ENCODE measurements around the gene SAMSN1. TPM values are rescaled to one million over a fixed set of nuclear protein-coding genes. Genes with fewer than 3 reads are reported as not detected.

Gene SAMSN1
- total RNA-seq, 4 donors from 2014 or later = 1.3 to 7.4 (median 1.9) TPM

- DNase-seq = no peak
- no peak for TF ChIP-seq POLR2A (IDR thresholded peaks at IDR 0.05)
- TF ChIP-seq, protein P1, sequence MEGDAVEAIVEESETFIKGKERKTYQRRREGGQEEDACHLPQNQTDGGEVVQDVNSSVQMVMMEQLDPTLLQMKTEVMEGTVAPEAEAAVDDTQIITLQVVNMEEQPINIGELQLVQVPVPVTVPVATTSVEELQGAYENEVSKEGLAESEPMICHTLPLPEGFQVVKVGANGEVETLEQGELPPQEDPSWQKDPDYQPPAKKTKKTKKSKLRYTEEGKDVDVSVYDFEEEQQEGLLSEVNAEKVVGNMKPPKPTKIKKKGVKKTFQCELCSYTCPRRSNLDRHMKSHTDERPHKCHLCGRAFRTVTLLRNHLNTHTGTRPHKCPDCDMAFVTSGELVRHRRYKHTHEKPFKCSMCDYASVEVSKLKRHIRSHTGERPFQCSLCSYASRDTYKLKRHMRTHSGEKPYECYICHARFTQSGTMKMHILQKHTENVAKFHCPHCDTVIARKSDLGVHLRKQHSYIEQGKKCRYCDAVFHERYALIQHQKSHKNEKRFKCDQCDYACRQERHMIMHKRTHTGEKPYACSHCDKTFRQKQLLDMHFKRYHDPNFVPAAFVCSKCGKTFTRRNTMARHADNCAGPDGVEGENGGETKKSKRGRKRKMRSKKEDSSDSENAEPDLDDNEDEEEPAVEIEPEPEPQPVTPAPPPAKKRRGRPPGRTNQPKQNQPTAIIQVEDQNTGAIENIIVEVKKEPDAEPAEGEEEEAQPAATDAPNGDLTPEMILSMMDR (IDR thresholded peaks at IDR 0.05) = no peak
- Histone ChIP-seq H3K27ac (no peak overlapping the region), H3K9me3 (no peaks in the 10 kb centered on the region), H3K36me3 (no peaks in the 10 kb centered on the region), H3K27me3 (no peaks in the 10 kb centered on the region), H3K4me1 (no peaks in the 10 kb centered on the region), H3K4me3 (replicated peaks in 1 of 3) (no peak overlapping the region)
- intact Hi-C loops (cut with DNase I) = no loop called here
- WGBS, 2 donors = 58 to 60% methylated on average over 2 of the region's 2 CpGs
Measured at GRCh38 chr21:14584357-14585095, 38.4 kb upstream of the SAMSN1 start.

GRCh38 chr21:14583629-14584255 lies 37.6 kb upstream of the SAMSN1 start:
- no peak overlapping the region for H3K27ac ChIP-seq
- no peak overlapping the region for H3K4me3 ChIP-seq (replicated peaks in 1 of 3)
- no peaks in the 10 kb centered on the region for H3K9me3 ChIP-seq
- TF ChIP-seq, protein P1 (IDR thresholded peaks at IDR 0.05) = no peak
- no peak for TF ChIP-seq POLR2A (IDR thresholded peaks at IDR 0.05)
- H3K4me1 ChIP-seq = no peaks in the 10 kb centered on the region
- no peaks in the 10 kb centered on the region for H3K36me3 ChIP-seq
- no peaks in the 10 kb centered on the region for H3K27me3 ChIP-seq
- 95 to 96% methylated on average over 4 of the region's 4 CpGs for WGBS, 2 donors
- intact Hi-C loops (cut with DNase I) = no loop called here
- no peak for DNase-seq

DNA sequence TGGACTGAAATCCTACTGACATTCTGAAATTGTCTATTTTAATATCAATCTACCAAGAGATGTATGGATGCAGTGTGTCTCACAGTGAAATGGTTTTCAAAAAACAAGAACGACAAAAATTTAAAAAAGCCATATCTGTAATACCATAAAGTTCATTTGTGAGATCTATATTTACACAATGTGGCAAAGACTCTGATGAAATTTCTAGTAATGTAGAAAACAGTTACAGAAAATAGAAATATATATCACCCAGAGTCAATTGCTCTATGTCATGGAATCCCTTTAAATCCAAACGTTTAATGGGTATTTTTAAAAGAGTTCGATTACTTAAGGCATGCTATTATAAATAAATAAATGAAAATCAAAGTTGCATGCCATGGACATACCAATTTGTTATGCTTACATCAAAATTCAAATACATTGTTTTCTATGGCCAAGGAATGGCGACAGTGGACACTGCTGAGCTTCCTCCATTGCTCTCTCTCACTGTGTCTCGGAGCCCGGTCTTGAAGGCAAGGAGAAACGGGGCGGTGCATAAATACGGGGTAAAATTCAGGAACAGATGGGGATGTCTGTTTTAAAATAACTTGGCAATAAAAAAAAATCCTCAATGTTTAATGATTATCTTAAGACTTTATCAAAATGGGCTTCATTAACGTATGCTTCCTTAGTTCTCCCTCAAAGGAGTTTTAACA lies 37.0 kb upstream of the SAMSN1 start:
- intact Hi-C loops (cut with DNase I) = no loop called here
- WGBS, 2 donors = 92 to 93% methylated on average over 10 of the region's 10 CpGs
- Histone ChIP-seq H3K4me3 (replicated peaks in 1 of 3) (no peak overlapping the region), H3K27me3 (no peaks in the 10 kb centered on the region), H3K9me3 (no peaks in the 10 kb centered on the region), H3K36me3 (no peaks in the 10 kb centered on the region), H3K4me1 (no peaks in the 10 kb centered on the region), H3K27ac (no peak overlapping the region)
- no peak for DNase-seq
- TF ChIP-seq, protein P1 (IDR thresholded peaks at IDR 0.05) = no peak

GRCh38 chr21:14581902-14582457 lies 35.9 kb upstream of the SAMSN1 start:
- Histone ChIP-seq H3K36me3 (no peaks in the 10 kb centered on the region), H3K27ac (no peak overlapping the region), H3K27me3 (no peaks in the 10 kb centered on the region), H3K4me1 (no peaks in the 10 kb centered on the region), H3K9me3 (no peaks in the 10 kb centered on the region), H3K4me3 (replicated peaks in 1 of 3) (no peak overlapping the region)
- TF ChIP-seq, protein P1 (IDR thresholded peaks at IDR 0.05) = no peak
- TF ChIP-seq POLR2A (IDR thresholded peaks at IDR 0.05) = no peak
- no peak for DNase-seq
- WGBS, 2 donors = 86 to 88% methylated on average over 6 of the region's 6 CpGs
- intact Hi-C loops (cut with DNase I) = no loop called here
